AG08395 (cell line): ENCODE data around the gene RBP5.

Experiments used
- DNase-seq: peaks from one replicate; pipeline ENCODE4 v3.0.0; 2012; ENCODE audit warnings: mixed read lengths, low spot score

RBP5 gene

GRCh38 chr12:7145671-7146070 lies 17.0 kb upstream of the RBP5 start:
- DNase-seq = no peak

- DNase-seq = peak; percentile 65
These were observed 15.9 kb upstream of the RBP5 start for GRCh38 chr12:7144414-7145120.

- DNase-seq = no peak
These were observed 14.9 kb upstream of the RBP5 start for GRCh38 chr12:7143564-7143963.

GRCh38 chr12:7142809-7143465 lies 14.2 kb upstream of the RBP5 start:
- no peak for DNase-seq

GRCh38 chr12:7142056-7142644 lies 13.5 kb upstream of the RBP5 start:
- DNase-seq = peak; percentile 81

- DNase-seq = no peak
These were observed 12.8 kb upstream of the RBP5 start for GRCh38 chr12:7141351-7142005.

- no peak for DNase-seq
These were observed 10.5 kb upstream of the RBP5 start for GRCh38 chr12:7139200-7139599.

- DNase-seq = no peak
These were observed 9.2 kb upstream of the RBP5 start for GRCh38 chr12:7137908-7138307.

- no peak for DNase-seq
These were observed 8.0 kb upstream of the RBP5 start for GRCh38 chr12:7136676-7137075.

GRCh38 chr12:7136071-7136470 lies 7.4 kb upstream of the RBP5 start:
- DNase-seq = no peak

- no peak for DNase-seq
These were observed 5.9 kb upstream of the RBP5 start for GRCh38 chr12:7134396-7135166.

- no peak for DNase-seq
These were observed 2.8 kb upstream of the RBP5 start for GRCh38 chr12:7131502-7131866.

GRCh38 chr12:7130701-7131501 lies 2.2 kb upstream of the RBP5 start:
- DNase-seq = peak; percentile 60

GRCh38 chr12:7129872-7130691 lies 1.4 kb upstream of the RBP5 start, which contains the start of gene CLSTN3:
Gene CLSTN3, plus strand, starts transcription at chr12:7130371. Its CDS starts 278 bp downstream, at chr12:7130649.
- peak; percentile 98 for DNase-seq

- no peak for DNase-seq
These were observed 690 bp upstream of the RBP5 start for GRCh38 chr12:7129287-7129871.

- DNase-seq = no peak
These were observed 618 bp downstream of the RBP5 start for GRCh38 chr12:7127916-7128626.

- DNase-seq = no peak
These were observed 3.0 kb downstream of the RBP5 start for GRCh38 chr12:7125632-7126227.

- no peak for DNase-seq
These were observed 4.7 kb downstream of the RBP5 start for GRCh38 chr12:7123806-7124522.
